NCI-H2081 (cell line): ENCODE results near the gene GADD45G.

Experiments
- DNase-seq, 2 experiments: peaks; one replicate each; lab custom pipeline; 2025; lab: John Stamatoyannopoulos, UW

The GADD45G gene

DNA sequence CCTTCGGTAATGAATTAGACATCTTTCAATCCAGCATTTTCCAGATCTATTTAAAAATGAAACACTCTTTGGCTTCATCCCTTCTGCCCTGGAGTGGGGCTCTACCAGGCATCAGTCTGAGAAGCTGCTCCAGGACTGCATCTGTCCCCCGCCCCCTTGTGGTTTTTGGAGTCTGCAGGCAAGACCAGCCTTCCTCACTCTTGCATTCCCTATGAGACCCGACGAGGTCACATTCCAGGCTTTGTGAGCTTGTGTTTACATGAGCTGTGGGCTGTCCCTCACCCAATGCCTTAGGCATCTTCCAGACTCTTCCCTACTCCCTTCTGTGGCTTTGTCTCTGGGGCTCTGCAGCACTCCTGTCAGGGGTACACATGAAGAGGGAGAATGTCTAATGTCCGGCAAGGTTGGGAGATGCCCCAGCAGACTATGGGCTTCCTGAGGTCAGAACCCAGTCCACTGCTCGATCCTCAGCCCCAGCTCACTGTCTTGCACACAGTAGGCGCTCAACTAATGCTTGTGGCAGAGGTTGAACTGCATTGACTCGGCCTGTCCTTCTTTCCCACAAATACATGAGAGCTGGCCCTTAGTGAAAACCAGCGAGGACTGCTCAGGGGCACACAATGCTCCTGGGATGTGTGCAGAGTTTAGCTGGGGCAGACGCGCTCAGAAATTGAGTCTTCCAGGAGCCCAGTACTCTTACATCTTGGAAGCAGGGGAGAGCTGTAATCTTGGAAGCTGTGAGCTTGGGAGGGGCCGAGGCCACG, 11.7 kb upstream of the GADD45G start:
- no peak for DNase-seq

DNA sequence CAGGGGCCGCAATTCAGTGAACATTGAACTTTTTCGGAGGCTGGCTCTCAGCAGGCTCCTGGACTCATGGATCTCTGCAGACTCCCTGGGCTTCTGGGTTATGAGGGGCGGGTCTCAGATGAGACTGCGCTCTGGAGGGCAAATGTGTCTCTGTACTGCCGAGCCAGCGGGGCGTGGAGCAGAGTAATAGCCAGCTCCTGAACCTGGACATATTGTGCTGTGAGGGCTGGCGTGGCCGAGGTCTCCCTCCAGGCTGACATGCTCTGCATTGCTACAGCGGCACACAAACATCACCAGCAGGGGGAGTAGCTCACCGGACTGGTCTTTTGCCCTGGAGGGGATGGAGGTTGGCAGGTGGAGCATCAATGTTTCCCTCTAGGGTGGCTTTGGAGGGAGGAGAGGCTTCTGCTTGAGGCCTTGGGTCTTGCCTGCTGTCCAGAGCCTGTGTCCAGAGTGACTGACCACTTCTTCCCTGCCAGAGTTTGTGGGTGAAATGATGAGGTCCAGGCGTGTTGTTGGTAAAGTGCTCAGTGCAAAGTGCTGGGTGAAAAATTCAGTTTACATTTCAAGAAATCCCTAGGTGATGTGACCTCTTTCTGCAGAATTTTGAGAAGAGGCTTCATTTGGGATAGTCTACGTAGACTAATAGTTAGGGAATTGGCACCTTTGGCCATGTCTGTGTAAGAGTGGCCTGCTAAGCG, 10.9 kb upstream of the GADD45G start:
- peak; percentile 15 to 23 for DNase-seq

DNA sequence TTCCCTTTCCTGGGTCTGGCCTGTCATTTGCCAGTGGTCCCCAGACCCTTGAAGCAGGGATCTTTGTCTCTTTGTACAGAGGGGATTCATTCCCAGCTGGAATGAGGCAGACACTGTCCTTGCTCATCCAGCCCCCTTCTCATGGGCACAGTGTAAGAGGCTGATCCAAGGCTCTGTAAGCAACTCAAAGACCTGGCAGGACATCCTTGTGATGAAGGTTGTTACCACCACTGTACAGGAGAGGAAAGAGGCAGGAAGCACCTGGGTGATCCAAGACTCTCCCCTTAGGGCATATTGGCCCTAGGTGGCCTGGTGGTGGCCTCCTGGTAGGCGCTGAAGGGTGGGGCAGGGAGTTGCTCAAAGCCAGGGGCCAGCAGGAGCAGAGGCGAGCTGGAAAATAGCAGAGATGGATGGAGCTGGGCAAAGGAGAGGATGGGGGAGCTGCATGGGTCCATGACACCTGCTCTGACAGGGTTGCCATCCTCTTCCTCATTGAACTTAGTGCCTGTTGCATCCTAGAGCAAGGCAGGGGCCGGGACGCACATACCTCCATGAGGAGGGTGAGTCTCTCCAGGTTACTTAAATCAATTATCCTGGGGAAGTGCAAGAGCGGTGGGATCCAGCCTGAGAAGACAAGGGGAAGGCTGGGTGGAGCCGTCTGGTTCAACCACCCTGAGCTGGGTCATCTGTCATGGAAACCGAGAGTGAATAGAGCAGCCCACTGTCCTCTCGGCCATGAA, 9.8 kb upstream of the GADD45G start:
- DNase-seq: no peak

DNA sequence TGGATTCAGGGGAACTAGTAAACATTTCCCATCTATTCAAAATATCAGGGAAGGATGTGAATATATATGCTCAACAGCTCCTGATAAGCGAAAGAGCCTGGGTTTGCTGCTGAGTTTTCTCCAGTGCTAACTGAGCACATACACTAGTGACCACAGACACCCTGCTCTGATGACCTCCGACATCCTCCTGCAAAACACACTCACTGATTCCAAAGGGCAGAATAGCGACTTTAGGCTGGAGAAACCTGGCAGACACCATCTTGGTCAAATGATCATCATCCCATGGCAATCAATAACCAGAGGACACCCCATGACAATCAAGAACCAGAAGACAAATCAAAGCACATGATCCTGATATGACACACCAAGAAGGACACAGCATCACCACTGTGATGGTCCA, 9.2 kb upstream of the GADD45G start:
- no peak for DNase-seq

DNA sequence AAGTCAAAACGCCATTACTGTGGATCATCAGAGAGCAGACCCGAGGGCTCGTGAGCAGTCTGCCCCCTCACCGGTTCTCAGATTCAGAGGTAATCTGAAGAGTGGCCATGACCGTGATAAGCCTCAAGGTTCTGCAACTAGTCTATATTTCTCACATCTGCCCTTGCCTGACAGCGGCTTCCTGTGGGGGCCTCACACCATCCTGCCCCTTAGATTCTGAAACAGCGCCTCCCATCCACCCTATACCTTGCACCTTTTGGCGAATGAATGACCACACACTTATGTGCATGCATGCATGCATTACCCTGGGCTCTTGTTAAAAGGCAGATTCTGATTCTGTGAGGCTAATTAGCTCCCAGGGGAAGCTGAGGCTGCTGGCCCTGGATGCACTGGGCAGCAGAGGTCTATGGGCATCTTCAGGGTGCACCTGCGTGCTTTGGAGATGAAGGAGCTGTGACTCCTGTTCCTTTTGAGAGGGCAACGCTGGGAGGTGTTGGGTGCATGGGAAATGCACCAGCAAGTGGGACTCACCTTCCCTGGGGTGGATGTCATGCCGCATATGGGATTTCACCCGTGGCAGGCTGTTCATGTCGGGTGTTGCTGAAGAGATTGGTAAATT, 7.8 kb upstream of the GADD45G start:
- DNase-seq: no peak

DNA sequence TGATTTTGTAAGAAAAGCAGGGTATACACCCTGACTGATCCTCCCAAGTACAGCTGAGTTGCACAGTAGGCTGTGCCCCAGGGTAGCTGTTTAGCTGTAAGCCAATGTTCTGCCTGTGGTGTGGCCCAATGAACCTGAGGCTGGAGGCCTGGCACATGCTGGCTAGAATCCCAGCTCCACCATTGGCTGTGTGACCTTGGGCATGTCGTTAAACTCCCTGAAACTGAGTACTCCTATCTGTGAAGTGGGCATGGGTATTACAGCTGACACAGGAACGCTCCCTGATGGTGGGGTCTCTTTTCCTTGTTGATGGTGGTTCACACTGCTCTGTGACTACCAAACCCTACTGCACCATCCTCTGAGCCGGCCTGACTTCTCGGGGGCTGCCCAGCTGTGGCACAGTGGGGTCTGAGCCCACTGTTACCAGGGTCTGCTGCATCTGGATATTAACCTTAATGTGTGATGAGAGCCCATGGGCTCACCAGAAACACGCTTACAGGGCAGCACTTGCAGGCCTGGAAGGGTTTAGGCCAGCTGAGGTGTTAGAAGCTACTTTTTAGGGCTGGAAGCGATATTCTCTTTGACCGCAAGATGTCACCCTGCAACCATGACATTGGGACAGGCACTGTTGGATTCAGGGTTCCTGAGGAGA, 7.0 kb upstream of the GADD45G start:
- DNase-seq: peak; percentile 69 to 74

DNA sequence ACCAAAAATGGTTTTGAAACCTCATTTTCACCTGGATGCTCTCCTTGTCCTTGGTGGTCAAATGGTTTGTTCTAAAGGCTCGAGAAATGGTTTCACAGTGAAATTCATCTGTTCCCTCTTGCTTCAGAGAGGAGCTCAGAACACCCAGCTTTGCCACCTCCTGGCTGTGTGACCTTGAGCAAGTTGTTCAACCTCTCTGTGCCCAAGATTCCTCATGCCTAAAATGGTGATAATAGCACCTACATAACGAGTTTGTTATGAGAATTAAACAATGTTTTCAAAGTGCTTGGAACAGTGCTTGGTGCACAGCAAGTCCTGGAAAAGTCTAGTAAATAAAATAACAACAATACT, 6.5 kb upstream of the GADD45G start:
- DNase-seq: no peak

DNA sequence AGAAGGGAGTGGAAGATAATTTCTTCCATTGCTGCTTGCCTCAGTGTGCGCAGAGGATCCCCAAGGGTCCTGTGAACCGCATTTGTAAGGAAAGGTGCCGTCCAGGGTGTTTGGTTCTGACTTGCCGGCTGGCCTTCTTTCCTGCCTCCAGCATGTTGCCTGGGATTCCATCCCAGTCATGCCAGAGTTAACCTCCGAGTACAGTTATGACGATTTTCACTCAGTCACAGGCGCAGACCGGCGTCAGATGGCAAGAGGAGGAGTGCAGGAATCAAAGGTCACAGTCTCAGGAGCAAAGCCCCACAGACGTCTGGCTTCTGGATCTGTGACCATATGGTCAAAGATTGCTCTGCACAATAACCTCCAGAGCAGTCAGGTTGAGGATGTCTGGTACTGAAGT, 5.9 kb upstream of the GADD45G start:
- no peak for DNase-seq

DNA sequence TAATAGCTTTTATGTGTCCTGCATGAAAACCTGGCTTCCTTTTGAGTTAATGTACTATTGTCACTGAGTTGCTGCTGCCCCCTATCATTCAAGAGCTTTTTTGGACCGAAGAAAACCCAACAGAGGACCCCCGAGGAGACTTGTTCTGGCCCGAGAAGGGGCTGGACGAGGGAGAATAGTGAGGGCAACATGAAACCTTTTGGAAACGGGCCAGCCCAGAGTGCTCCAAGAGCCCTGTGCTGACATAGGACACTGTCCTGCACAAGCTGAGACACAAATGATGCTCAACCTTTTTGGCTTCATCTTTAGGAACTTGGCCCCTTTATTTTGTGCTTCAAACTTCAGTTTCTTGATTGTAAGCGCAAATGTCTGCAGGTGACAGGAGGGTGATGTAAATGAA, 4.0 kb upstream of the GADD45G start:
- DNase-seq: no peak

DNA sequence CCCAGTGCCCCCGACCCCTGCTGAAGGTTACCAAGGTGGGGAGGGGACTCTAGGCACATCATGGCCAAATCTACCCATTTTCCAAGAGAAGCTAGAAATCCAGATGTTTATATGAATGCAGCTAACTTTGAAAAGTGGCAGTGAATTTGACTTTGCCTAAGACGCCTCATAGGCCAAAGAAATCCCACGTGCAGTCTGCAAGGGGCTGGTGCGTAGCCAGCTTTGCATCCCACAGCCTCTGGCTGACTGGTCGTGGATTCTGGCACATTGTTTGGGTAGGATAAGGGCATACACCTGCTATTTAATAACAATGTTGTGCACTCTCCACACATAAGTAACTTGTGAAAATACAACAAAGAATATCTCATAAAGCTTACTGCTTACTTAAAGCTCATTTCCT, 3.5 kb upstream of the GADD45G start:
- DNase-seq: no peak

DNA sequence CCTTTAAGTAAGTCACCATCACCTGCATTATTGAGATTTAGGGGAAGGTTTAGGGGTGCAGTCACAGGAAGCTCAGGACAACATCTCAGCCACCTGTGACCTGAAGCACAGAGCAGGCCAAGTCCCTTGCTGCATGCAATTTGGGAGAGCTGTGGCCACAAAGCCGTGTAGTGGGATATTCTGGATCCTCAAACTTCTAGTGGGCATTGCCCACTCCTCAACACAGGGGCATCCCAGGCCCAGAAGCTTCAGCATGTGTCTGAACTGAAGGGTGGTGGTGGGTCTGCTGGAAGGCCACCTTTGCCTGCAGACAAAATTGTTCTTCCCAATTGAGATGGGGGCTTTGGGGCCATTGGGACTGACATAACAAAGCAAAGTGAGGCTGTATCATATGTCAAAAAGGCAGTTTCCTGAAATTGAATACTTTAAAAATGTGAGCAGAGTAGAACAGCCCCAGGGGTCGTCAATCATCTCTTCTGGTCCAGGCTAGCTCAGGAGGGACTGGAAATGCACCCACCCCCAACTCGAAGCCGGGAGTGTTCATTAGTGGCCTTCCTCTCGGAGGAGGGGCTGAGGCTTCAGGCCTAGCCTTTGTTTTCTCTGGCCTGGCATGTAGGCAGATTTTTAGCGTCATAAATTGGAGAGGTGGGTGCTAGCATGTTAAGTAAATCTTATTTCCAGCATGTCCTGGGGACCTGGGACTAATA, 2.8 kb upstream of the GADD45G start:
- DNase-seq: no peak

DNA sequence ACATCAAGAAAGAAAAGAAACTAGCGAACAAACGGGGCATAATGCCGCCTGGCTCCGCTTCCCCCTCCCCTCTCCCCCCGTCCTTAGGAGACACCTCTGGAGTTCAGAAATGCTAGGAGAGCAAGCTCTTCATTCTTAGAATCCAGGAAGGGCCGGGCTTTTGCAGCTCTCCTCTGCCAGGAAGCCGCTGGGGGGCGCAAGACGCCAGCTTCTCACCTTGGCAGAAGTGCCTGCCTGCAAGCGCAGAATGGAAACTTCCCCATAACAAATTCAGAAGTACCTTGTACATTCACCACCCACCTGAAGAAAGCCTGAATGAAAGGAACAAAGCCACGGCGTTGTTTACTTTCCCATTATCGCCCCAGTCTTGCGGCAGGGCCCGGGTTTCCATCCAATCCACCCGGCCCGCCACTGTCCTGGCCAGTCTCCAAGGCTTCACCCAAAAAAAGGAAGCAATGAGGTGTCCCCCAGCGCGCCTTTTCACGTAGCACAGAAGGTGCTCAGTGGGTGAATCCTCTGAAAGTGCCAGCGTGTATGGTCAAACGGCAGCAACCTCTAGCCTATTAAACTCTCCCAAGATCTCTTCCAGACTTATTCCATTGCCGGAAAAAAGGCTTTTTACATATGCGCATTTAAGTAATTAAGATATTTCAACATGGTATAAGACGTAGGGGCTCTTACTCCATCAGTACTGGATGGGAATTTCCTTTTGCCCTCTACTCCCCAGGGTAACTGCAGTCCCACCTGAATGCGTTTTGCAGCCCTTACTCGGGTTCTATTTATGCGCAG, 1.6 kb upstream of the GADD45G start:
- DNase-seq: peak; percentile 93 to 94

DNA sequence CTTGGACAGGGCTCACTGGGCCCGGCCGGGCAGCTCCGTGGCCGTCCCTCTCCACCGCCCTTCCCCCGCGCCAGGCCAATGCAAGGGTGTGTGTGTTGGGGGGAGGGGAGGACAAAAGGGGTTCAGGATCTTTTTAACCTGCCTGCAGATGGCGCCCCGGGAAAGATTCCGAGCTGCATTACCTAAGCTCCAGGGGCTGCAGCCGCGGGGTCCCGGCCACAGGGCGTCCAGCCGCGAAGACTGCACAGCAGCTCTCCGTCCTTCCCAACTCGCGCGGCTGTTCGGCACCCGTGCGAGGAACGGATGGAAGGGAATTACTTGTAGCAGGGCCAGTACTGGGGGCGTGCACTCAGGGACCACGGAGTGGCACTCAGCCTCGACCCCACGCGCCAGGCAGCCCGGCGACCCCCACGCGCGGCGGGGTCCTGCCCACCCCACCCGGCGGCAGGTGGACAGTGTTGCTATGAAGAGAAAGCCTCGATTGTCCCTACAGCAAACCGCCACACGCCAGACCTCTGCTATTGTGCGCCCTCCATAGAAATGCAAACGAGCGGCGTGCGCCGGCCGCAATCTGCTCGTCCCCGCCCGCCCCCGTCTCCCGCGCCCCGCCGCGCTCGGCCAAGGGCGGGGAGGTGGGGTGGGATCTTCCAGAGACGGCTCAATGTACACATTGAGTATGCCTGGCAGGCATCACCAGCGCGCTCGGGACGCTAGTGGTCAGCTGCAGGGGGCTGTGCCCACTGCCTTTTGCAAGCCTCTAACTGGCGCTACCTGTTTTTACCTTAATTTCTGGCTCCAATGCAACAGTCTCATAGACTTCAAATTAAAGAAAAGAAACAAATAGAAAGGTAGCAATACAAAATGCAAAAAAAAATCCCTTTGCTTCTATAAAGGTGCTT, 796 bp upstream of the GADD45G start:
- peak; percentile 88 to 91 for DNase-seq

DNA sequence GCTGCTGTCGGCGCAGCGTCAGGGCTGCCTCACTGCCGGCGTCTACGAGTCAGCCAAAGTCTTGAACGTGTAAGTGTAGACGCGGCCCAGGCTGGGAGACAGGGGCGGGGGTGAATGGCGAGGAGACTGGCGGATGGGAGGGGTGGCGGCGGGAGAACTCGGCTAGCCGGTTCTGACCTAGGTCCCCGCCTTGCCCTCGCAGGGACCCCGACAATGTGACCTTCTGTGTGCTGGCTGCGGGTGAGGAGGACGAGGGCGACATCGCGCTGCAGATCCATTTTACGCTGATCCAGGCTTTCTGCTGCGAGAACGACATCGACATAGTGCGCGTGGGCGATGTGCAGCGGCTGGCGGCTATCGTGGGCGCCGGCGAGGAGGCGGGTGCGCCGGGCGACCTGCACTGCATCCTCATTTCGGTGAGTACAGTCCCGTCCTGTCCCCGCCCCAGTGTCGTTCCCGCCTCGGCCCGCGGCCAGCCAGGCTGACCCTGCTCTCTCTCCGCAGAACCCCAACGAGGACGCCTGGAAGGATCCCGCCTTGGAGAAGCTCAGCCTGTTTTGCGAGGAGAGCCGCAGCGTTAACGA, 745 bp downstream of the GADD45G start:
- peak; percentile 30 to 49 for DNase-seq

DNA sequence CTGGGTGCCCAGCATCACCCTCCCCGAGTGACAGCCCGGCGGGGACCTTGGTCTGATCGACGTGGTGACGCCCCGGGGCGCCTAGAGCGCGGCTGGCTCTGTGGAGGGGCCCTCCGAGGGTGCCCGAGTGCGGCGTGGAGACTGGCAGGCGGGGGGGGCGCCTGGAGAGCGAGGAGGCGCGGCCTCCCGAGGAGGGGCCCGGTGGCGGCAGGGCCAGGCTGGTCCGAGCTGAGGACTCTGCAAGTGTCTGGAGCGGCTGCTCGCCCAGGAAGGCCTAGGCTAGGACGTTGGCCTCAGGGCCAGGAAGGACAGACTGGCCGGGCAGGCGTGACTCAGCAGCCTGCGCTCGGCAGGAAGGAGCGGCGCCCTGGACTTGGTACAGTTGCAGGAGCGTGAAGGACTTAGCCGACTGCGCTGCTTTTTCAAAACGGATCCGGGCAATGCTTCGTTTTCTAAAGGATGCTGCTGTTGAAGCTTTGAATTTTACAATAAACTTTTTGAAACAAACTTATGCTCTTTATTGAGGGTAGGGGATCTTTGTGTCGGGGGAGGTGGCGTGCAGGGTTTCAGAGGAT, 1.3 kb downstream of the GADD45G start:
- DNase-seq: peak; percentile 35 to 64

DNA sequence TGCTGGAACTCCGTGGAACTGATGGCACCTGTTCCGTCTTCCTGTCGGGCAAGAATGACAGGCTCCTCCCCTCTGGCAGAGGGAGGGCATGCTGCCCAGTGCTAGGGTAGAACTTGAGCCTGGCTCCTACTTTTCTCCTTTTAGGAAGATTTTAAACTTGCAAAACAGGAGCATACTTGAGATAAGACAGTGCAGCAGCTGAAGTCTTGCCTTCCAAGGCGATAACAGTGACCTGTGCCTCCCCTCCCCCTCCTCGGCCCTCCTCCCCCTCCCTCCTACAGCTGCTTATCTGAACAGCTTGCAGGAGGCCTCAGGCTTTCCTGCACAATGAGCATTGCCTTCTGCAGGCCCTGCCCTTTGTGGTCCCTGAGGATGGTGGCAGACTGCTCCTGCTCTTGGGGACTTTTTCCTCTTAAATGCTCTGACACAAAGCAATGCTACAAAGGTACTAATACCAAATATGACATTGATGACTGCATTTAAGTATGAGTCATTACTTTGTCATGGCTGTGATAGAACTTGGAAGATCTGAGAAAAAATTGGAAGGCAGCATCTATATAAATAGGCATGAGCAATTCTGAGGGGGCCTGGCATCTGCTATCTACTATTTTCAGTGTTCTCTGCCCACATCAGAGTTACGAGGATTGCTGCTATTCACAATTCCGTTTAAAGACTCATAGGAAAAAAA, 2.0 kb downstream of the GADD45G start:
- DNase-seq: peak; percentile 35 to 64

DNA sequence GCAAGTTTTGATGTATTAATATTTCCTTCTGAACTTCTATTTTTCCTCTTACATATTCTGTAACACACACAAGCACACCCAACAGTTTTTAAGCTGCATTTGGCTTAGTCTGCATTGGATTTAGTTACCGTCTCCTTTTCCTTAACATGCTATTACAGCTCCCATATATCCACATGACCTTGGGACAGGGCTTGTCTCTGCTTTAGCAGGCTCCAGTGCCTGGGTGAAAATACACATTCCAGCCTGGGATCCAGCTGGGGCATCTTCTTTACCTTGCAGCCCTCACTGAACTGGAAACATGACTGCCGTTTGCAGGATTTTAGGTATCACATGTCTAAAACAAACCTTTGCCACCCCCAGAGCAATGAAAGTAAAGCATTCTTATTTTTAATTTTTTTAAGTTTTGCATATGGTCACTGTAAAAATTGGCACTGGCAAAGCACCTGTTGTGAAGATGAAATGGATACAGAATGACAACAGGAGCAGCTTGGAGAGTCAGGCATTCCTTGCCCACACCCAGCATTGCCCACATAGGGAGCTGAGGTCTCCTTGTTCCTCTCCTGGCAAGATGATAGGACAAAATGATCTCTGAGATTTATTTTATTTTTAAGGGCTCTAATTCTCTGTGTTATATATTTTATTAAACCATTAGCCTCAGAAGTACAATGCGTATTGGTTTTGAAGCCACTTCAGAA, 4.0 kb downstream of the GADD45G start:
- no peak for DNase-seq
